Suprapubic skin (tissue), 3 donors: ENCODE measurements around the gene TSPAN18.

ENCODE experiments used
- EP300 ChIP-seq: sonication (generic); formaldehyde crosslinking; IDR thresholded peaks from one replicate; pipeline ENCODE4 v1.6.1; 2017; ENCODE audit warnings: antibody characterized with exemption
- POLR2A ChIP-seq, 2 donors: fragments of 450-650 bp; IDR thresholded peaks; one replicate each; pipeline ENCODE4 v1.6.1; 2017; ENCODE audit warnings: antibody characterized with exemption in 2 of 2, mild to moderate bottlenecking in 2 of 2, moderate library complexity in 2 of 2
- TF ChIP-seq, protein P1 (sequence below), 2 donors: fragments of 200-600 bp in 1 of 2; fragments of 450-650 bp in 1 of 2; sonication (generic) in 1 of 2; IDR thresholded peaks; one replicate each; pipeline ENCODE4 v1.5.1; 2016 to 2019; ENCODE audit warnings: antibody characterized with exemption in 2 of 2, mild to moderate bottlenecking in 1 of 2, moderate library complexity in 1 of 2

DNA sequence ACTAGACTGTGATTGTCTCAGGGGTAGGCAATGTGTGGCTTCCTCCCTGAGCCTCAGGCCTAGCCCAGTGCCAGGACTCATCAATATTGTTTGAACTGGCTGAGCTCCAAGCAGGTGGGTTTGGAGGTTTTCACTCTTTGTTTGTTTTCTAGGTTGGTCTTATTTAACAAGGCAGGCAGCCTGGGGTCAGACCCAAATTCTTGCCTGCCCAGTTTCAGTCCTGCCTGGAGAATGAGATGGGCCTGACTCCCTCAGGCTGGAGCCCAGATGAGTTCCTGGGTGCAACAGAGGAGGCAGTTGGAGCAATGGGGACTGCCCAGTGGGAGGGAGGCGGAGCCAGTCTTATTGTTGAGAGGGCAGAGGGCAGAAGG is 252.2 kb downstream of the TSPAN18 start:
- TF ChIP-seq, protein P1, sequence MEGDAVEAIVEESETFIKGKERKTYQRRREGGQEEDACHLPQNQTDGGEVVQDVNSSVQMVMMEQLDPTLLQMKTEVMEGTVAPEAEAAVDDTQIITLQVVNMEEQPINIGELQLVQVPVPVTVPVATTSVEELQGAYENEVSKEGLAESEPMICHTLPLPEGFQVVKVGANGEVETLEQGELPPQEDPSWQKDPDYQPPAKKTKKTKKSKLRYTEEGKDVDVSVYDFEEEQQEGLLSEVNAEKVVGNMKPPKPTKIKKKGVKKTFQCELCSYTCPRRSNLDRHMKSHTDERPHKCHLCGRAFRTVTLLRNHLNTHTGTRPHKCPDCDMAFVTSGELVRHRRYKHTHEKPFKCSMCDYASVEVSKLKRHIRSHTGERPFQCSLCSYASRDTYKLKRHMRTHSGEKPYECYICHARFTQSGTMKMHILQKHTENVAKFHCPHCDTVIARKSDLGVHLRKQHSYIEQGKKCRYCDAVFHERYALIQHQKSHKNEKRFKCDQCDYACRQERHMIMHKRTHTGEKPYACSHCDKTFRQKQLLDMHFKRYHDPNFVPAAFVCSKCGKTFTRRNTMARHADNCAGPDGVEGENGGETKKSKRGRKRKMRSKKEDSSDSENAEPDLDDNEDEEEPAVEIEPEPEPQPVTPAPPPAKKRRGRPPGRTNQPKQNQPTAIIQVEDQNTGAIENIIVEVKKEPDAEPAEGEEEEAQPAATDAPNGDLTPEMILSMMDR (IDR thresholded peaks at IDR 0.05), result no peak
- TF ChIP-seq EP300 (no peak), POLR2A (IDR thresholded peaks at IDR 0.05) (no peak)
